Measurements from ENCODE around the gene PIR.
A peak's percentile ranks its signal among the peaks of the same experiment; 100 is the strongest.

- TF ChIP-seq CTCF (conservative IDR thresholded peaks at IDR 0.05; ENCODE audit: low read depth, low read length) (peak; percentile 69), EZH2 (IDR thresholded peaks at IDR 0.05; ENCODE audit: borderline replicate concordance, low read depth, low read length, poor library complexity, severe bottlenecking) (no peak)
Observed at GRCh38 chrX:15349046-15349445, 144.1 kb downstream of the PIR start.

Data from A673 (cell line).